SK-N-SH (cell line): ENCODE results near the gene C12orf60.

ENCODE experiments used
- CTCF ChIP-seq: fragments of 200-600 bp; sonication (generic); IDR thresholded peaks from 2 replicates; pipeline ENCODE4 v1.6.1; 2017; ENCODE audit warnings: antibody characterized with exemption, mild to moderate bottlenecking, moderate library complexity
- EP300 ChIP-seq, 2 experiments: IDR thresholded peaks; 2 replicates each; pipeline versions ENCODE4 v1.4.0 to v1.6.1; 2012; ENCODE audit warnings: borderline replicate concordance in 1 of 2, low read depth in 1 of 2, low read length in 1 of 2
- EZH2phosphoT487 ChIP-seq: fragments of 200-600 bp; sonication (generic); IDR thresholded peaks from 2 replicates; pipeline ENCODE4 v1.6.1; 2017; ENCODE audit warnings: low read depth, mixed run types, mild to moderate bottlenecking, antibody characterized with exemption, moderate library complexity, borderline replicate concordance
- IRF3 ChIP-seq: fragments of 150-350 bp; IDR thresholded peaks from 2 replicates; pipeline ENCODE4 v1.6.1; 2016; ENCODE audit warnings: mild to moderate bottlenecking, low read depth, low read length
- JUND ChIP-seq: IDR thresholded peaks from 2 replicates; pipeline ENCODE4 v1.4.0; 2012
- MAX ChIP-seq: IDR thresholded peaks from 2 replicates; pipeline ENCODE4 v1.4.0; 2012; ENCODE audit warnings: low read depth
- MEF2A ChIP-seq: IDR thresholded peaks from 2 replicates; pipeline ENCODE4 v1.4.0; 2012; ENCODE audit warnings: low read depth, borderline replicate concordance
- POLR2AphosphoS5 ChIP-seq: IDR thresholded peaks from 2 replicates; pipeline ENCODE4 v1.6.1; 2012; ENCODE audit warnings: low read depth, low read length
- REST ChIP-seq: IDR thresholded peaks from 2 replicates; pipeline ENCODE4 v1.6.1; 2012; ENCODE audit warnings: mild to moderate bottlenecking, low read depth, low read length, moderate library complexity
- RXRA ChIP-seq: IDR thresholded peaks from 2 replicates; pipeline ENCODE4 v1.4.0; 2012; ENCODE audit warnings: low read depth, mild to moderate bottlenecking, borderline replicate concordance
- SMC3 ChIP-seq: IDR thresholded peaks from 2 replicates; pipeline ENCODE4 v1.6.1; 2012; ENCODE audit warnings: low read depth, low read length, improper control_type of control experiment
- TCF12 ChIP-seq: IDR thresholded peaks from 2 replicates; pipeline ENCODE4 v1.4.0; 2012

- TF ChIP-seq RXRA = no peak
- no peak for TF ChIP-seq TCF12
- TF ChIP-seq CTCF = no peak
- TF ChIP-seq SMC3 = no peak
- no peak for TF ChIP-seq POLR2AphosphoS5
- no peak for TF ChIP-seq EP300 (IDR thresholded peaks at IDR 0.05; ENCODE audit: borderline replicate concordance in 1 of 2, low read depth in 1 of 2, low read length in 1 of 2)
- no peak for TF ChIP-seq MAX
- no peak for TF ChIP-seq IRF3
- TF ChIP-seq JUND = no peak
- TF ChIP-seq EZH2phosphoT487 = no peak
- TF ChIP-seq REST = no peak
- no peak for TF ChIP-seq MEF2A
Measured at GRCh38 chr12:14765398-14765797, 38.1 kb upstream of the C12orf60 start.
